GM18511 (cell line): ENCODE measurements around the gene CATSPER1.
A peak's percentile ranks its signal among the peaks of the same experiment; 100 is the strongest.

Source experiments
- ATAC-seq: cut with Tn5 transposase; IDR thresholded peaks from one replicate; pipeline ENCODE4 v1.9.1; 2021; ENCODE audit warnings: mild to moderate bottlenecking, moderate library complexity; ENCODE audit not compliant: unreplicated experiment

The CATSPER1 gene

GRCh38 chr11:66026017-66026529 is at the start of gene CATSPER1:
TSS of gene CATSPER1 (minus strand) at chr11:66026479. CDS start at chr11:66026379, 100 bp downstream.
- ATAC-seq = no peak

- no peak for ATAC-seq
Measured at GRCh38 chr11:66075273-66075672, 49.0 kb upstream of the CATSPER1 start.

- no peak for ATAC-seq
Measured at GRCh38 chr11:66073669-66074068, 47.4 kb upstream of the CATSPER1 start.

GRCh38 chr11:66072518-66072917 is 46.2 kb upstream of the CATSPER1 start:
- ATAC-seq = no peak

GRCh38 chr11:66072081-66072480 is 45.8 kb upstream of the CATSPER1 start:
- ATAC-seq = no peak

GRCh38 chr11:66071381-66071801 is 45.1 kb upstream of the CATSPER1 start:
- ATAC-seq = no peak

GRCh38 chr11:66070604-66071380 is 44.5 kb upstream of the CATSPER1 start:
- ATAC-seq = peak; percentile 22

GRCh38 chr11:66069715-66070603 is 43.7 kb upstream of the CATSPER1 start, which contains the start of gene PACS1:
TSS of gene PACS1 (plus strand) at chr11:66070272. CDS start at chr11:66070487, 215 bp downstream.
- peak; percentile 55 for ATAC-seq

GRCh38 chr11:66068923-66069714 is 42.8 kb upstream of the CATSPER1 start:
- ATAC-seq = peak; percentile 42

GRCh38 chr11:66068154-66068821 is 42.0 kb upstream of the CATSPER1 start:
- ATAC-seq = no peak

- ATAC-seq = no peak
Measured at GRCh38 chr11:66067640-66068039, 41.4 kb upstream of the CATSPER1 start.

- ATAC-seq = no peak
Measured at GRCh38 chr11:66066751-66067150, 40.5 kb upstream of the CATSPER1 start.

GRCh38 chr11:66064571-66064970 is 38.3 kb upstream of the CATSPER1 start:
- no peak for ATAC-seq

GRCh38 chr11:66063900-66064299 is 37.6 kb upstream of the CATSPER1 start:
- ATAC-seq = no peak

GRCh38 chr11:66062408-66062807 is 36.1 kb upstream of the CATSPER1 start:
- no peak for ATAC-seq

- no peak for ATAC-seq
Measured at GRCh38 chr11:66061268-66061667, 35.0 kb upstream of the CATSPER1 start.

- ATAC-seq = no peak
Measured at GRCh38 chr11:66059966-66060680, 33.8 kb upstream of the CATSPER1 start.

GRCh38 chr11:66056501-66056900 is 30.2 kb upstream of the CATSPER1 start:
- ATAC-seq = no peak

- ATAC-seq = no peak
Measured at GRCh38 chr11:66055021-66055420, 28.7 kb upstream of the CATSPER1 start.

- no peak for ATAC-seq
Measured at GRCh38 chr11:66052664-66052982, 26.3 kb upstream of the CATSPER1 start.
